Testis (tissue), 3 donors: Measurements from ENCODE around the gene THOC6. TPM values are rescaled to one million over a fixed set of nuclear protein-coding genes. Genes with fewer than 3 reads are reported as not detected.
"Not testable (repeated sequence)": the region's sequence is repeated elsewhere in the genome, so short reads cannot be mapped to it uniquely, and the experiment has no call there.

Experiments
- DNase-seq: peaks from one replicate; pipeline ENCODE4 v3.0.0-alpha.2; 2019
- H3K27ac ChIP-seq, 2 donors: fragments of 200-600 bp; sonication (generic); one replicate each; pipeline ENCODE4 v1.5.1; 2019
- H3K27me3 ChIP-seq: fragments of 200-600 bp; sonication (generic); one replicate; pipeline ENCODE4 v1.5.1; 2019
- H3K36me3 ChIP-seq: fragments of 200-600 bp; sonication (generic); one replicate; pipeline ENCODE4 v1.5.1; 2017; ENCODE audit warnings: low read depth; ENCODE audit errors: missing control alignments
- H3K4me1 ChIP-seq: fragments of 200-600 bp; sonication (generic); one replicate; pipeline ENCODE4 v1.5.1; 2019
- H3K4me3 ChIP-seq, 2 donors: fragments of 200-600 bp; sonication (generic); one replicate each; pipeline ENCODE4 v1.5.1; 2017 to 2019
- H3K9me3 ChIP-seq: fragments of 200-600 bp; sonication (generic); one replicate; pipeline ENCODE4 v1.5.1; 2017
- POLR2A ChIP-seq: fragments of 450-650 bp; IDR thresholded peaks from one replicate; pipeline ENCODE4 v1.6.1; 2017; ENCODE audit warnings: antibody characterized with exemption, mild to moderate bottlenecking, moderate library complexity
- WGBS, 2 donors: methylation state at CpG; one replicate each; pipeline ENCODE4 v1.1.5; 2018; 5-methylcytosine and 5-hydroxymethylcytosine counted together
- intact Hi-C: fragments of 100-400 bp; cut with DNase I; formaldehyde crosslinking; loops from one replicate; pipeline ENCODE4 v1.15.1; 2023; ENCODE audit warnings: low total_unique reads
- polyA plus RNA-seq: library from polyadenylated mRNA; stranded (reverse); fragments of 350-450 nt; fragmentation: Illumina TruSeq; extraction: RNeasy Lipid Tissue Mini Kit (QIAGEN cat#74804); gene quantifications from one replicate; pipeline ENCODE4 v1.2.3, GENCODE V29; 2014; ENCODE audit warnings: low read depth, low replicate concordance; ENCODE audit not compliant: insufficient read depth
- small RNA-seq, 2 donors: library from RNA; depleted of rRNA; stranded (forward); fragments of <200 nt; gene quantifications; one replicate each; pipeline ENCODE3, GENCODE V24; 2016
- total RNA-seq, 2 donors: library from RNA; depleted of rRNA; stranded (reverse); fragments of >200 nt; gene quantifications; one replicate each; pipeline ENCODE4 v1.2.3, GENCODE V29; 2016
- TF ChIP-seq, protein P1 (sequence below), 3 experiments: fragments of 450-650 bp in 2 of 3; fragments of 200-600 bp in 1 of 3; sonication (generic) in 1 of 3; IDR thresholded peaks; one replicate each; pipeline ENCODE4 v1.5.1; 2016 to 2019; ENCODE audit warnings: antibody characterized with exemption in 3 of 3, mild to moderate bottlenecking in 2 of 3, moderate library complexity in 1 of 3

The THOC6 gene
- total and polyA plus RNA-seq, 3 donors from 2014 or later: 17.3 to 27.3 (median 19.6) TPM

DNA sequence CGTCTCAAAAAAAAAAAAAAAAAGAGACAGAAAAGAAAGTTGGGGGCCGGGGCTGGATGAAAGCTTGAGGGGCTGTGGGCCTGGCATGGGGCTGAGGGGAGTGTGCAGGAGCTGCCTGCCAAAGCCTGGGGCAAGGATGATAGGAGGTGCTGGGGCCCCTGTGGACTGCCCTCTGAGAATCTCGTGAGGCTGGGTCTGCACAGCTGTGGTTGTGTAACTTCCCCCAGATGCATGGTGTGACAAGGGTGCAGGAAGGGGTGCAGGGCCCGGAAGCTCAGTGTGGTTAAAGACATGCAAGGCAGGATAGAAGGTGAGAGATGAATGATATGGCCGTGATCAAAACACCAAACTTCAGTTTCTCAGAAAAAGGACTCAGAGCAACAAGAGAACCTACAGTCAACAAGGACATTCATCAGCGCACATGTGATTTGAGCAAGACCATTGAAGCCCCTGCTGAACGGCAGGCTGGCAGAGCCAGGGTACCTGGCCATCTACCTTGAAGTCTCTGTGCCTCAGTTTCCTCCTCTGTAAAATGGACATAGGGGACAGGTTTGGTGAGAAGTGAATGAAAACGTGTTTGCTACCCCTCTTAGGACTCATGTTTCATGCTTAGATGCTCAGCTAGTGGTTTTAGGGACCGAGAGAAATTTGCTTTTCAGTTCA lies 51.2 kb downstream of the THOC6 start:
- TF ChIP-seq POLR2A: no peak
- TF ChIP-seq, protein P1, sequence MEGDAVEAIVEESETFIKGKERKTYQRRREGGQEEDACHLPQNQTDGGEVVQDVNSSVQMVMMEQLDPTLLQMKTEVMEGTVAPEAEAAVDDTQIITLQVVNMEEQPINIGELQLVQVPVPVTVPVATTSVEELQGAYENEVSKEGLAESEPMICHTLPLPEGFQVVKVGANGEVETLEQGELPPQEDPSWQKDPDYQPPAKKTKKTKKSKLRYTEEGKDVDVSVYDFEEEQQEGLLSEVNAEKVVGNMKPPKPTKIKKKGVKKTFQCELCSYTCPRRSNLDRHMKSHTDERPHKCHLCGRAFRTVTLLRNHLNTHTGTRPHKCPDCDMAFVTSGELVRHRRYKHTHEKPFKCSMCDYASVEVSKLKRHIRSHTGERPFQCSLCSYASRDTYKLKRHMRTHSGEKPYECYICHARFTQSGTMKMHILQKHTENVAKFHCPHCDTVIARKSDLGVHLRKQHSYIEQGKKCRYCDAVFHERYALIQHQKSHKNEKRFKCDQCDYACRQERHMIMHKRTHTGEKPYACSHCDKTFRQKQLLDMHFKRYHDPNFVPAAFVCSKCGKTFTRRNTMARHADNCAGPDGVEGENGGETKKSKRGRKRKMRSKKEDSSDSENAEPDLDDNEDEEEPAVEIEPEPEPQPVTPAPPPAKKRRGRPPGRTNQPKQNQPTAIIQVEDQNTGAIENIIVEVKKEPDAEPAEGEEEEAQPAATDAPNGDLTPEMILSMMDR (IDR thresholded peaks at IDR 0.05): no peak
- intact Hi-C loops: no loop called here

DNA sequence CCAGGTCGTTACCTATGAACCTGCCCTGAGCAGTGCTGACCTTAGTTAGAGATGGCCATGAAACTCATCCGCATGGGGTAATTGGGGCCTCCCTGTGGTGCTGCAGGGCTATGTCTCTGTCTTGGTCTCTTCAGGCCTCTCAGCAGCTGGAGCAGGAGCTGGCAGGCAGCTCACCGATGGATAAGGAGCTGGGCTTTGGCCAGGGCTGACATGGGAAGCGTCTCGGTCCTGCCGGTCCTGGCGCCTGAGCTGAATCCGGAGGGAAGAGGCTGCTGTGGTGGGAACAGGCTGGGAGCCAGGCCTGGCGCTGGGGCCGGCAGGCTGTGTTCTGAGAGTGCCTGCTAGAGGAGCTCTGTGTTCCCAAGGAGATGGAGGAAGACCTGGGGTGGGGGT lies 51.7 kb downstream of the THOC6 start:
- Histone ChIP-seq H3K9me3 (no peaks in the 10 kb centered on the region), H3K27ac (peak overlapping the region in 1 of 2 donors; percentile 25), H3K4me1 (peaks cover 5% of the 10 kb centered on the region), H3K27me3 (no peaks in the 10 kb centered on the region), H3K36me3 (no peaks in the 10 kb centered on the region), H3K4me3 (no peak overlapping the region)
- peak; percentile 87 for DNase-seq
- intact Hi-C loops: no loop called here
- no peak for TF ChIP-seq POLR2A
- TF ChIP-seq, protein P1 (IDR thresholded peaks at IDR 0.05): no peak
- WGBS, 2 donors: 29 to 42% methylated on average over 4 to 10 of the region's 10 CpGs

More for the DNA sequence above, 51.2 kb downstream of the THOC6 start:
- H3K36me3 ChIP-seq: no peaks in the 10 kb centered on the region
- H3K27me3 ChIP-seq: no peaks in the 10 kb centered on the region
- peaks cover 5% of the 10 kb centered on the region for H3K4me1 ChIP-seq
- H3K27ac ChIP-seq: peak overlapping the region in 1 of 2 donors; percentile 25
- whole genome bisulfite sequencing, 2 donors: 63 to 71% methylated on average over 9 of the region's 9 CpGs
- DNase-seq: no peak
- no peak overlapping the region for H3K4me3 ChIP-seq
- no peaks in the 10 kb centered on the region for H3K9me3 ChIP-seq

DNA sequence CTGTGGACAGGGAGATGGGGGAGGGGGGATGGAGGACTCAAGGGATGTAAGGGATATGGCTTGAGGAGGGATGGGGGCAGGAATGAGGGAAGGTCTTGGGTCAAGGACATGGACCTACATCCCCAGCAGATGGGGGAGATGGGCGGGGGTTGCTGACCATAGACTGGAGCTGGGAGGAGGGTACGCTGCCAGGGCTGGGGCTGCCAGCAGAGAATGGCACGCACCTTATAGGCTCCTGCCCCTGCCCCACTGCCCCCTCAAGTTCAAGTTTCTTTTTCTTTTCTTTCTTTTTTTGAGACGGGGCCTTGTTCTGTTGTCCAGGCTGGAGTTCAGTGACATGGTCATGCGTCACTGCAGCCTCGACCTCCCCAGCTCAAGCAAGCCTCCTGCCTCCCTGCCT lies 52.1 kb downstream of the THOC6 start:
- 72 to 76% methylated on average over 6 of the region's 6 CpGs for WGBS, 2 donors
- H3K27ac ChIP-seq, intact Hi-C loops, H3K36me3 ChIP-seq, H3K9me3 ChIP-seq, DNase-seq, H3K27me3 ChIP-seq, H3K4me3 ChIP-seq, H3K4me1 ChIP-seq: not testable (repeated sequence)

DNA sequence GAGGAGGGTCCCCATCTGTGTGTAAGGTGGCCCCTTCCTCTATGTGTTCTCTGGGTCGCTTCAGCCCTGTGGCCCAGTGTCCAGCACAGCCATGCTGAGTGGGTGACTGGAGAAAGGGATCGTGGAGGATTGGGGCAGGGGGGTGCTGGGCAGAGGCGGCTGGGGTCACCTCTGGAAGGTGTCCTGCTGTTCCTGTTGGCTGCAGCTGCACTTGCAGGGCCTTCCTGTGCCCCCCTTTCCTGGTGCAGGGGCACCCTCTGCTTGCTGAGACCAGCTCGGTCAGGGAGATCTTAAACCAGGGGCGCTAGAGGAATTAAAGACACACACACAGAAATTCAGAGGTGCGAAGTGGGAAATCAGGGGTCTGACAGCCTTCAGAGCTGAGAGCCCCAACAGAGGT lies 52.7 kb downstream of the THOC6 start:
- TF ChIP-seq POLR2A: no peak
- TF ChIP-seq, protein P1 (IDR thresholded peaks at IDR 0.05): no peak
- H3K36me3 ChIP-seq: no peaks in the 10 kb centered on the region
- H3K9me3 ChIP-seq: no peaks in the 10 kb centered on the region
- H3K4me3 ChIP-seq: no peak overlapping the region
- intact Hi-C loops: no loop called here
- DNase-seq: no peak
- peaks cover 5% of the 10 kb centered on the region for H3K4me1 ChIP-seq
- H3K27ac ChIP-seq: no peak overlapping the region
- no peaks in the 10 kb centered on the region for H3K27me3 ChIP-seq
- WGBS, 2 donors: 69 to 80% methylated on average over 3 to 6 of the region's 6 CpGs

Small RNAs within 50 kb of the gene (small RNA-seq; reads per million reads assigned to genes)
- 0 reads per million in 2 donors for gene LINC00514

Other genes starting within 250 kb of the THOC6 start
- gene ELOB, start 246.8 kb upstream of the THOC6 start, total RNA-seq: 100 to 1,000 TPM; 377 to 381 TPM
- gene ELOB, start 246.8 kb upstream of the THOC6 start, polyA plus RNA-seq: 582 TPM
- under 1 TPM in 1 of 2 donors, not detected in 1; 0.93 TPM for gene PRSS33, start 236.5 kb upstream of the THOC6 start, total RNA-seq
- gene PRSS33, start 236.5 kb upstream of the THOC6 start, polyA plus RNA-seq: 4.4 TPM
- gene PRSS41, start 225.6 kb upstream of the THOC6 start, total RNA-seq: 1 to 10 TPM in 1 of 2 donors, under 1 TPM in 1; 0.43 to 2.1 TPM
- gene PRSS41, start 225.6 kb upstream of the THOC6 start, polyA plus RNA-seq: 0.88 TPM
- 100 to 1,000 TPM in 1 of 2 donors, 10 to 100 TPM in 1; 62.5 to 130 TPM for gene PRSS21, start 206.8 kb upstream of the THOC6 start, total RNA-seq
- 153 TPM for gene PRSS21, start 206.8 kb upstream of the THOC6 start, polyA plus RNA-seq
- gene ZG16B, start 193.7 kb upstream of the THOC6 start, total RNA-seq: 1 to 10 TPM; 1.7 to 3.5 TPM
- 1.8 TPM for gene ZG16B, start 193.7 kb upstream of the THOC6 start, polyA plus RNA-seq
- gene PRSS22, start 165.9 kb upstream of the THOC6 start, total RNA-seq: not detected
- 0.38 TPM for gene PRSS22, start 165.9 kb upstream of the THOC6 start, polyA plus RNA-seq
- 10 to 100 TPM; 96.1 to 96.5 TPM for gene FLYWCH2, start 140.8 kb upstream of the THOC6 start, total RNA-seq
- 42.3 TPM for gene FLYWCH2, start 140.8 kb upstream of the THOC6 start, polyA plus RNA-seq
- 10 to 100 TPM; 26.7 to 31.0 TPM for gene FLYWCH1, start 112.1 kb upstream of the THOC6 start, total RNA-seq
- 12.5 TPM for gene FLYWCH1, start 112.1 kb upstream of the THOC6 start, polyA plus RNA-seq
- 1 to 10 TPM; 1.7 TPM for gene KREMEN2, start 59.8 kb upstream of the THOC6 start, total RNA-seq
- 0.86 TPM for gene KREMEN2, start 59.8 kb upstream of the THOC6 start, polyA plus RNA-seq
- 1 to 10 TPM; 6.4 to 7.1 TPM for gene PAQR4, start 54.7 kb upstream of the THOC6 start, total RNA-seq
- gene PAQR4, start 54.7 kb upstream of the THOC6 start, polyA plus RNA-seq: 6.2 TPM
- 100 to 1,000 TPM in 1 of 2 donors, 10 to 100 TPM in 1; 76.4 to 146 TPM for gene PKMYT1, start 43.6 kb upstream of the THOC6 start, total RNA-seq
- gene PKMYT1, start 43.6 kb upstream of the THOC6 start, polyA plus RNA-seq: 119 TPM
- gene CLDN9, start 11.1 kb upstream of the THOC6 start, total RNA-seq: under 1 TPM; 0.37 to 0.39 TPM
- 0.34 TPM for gene CLDN9, start 11.1 kb upstream of the THOC6 start, polyA plus RNA-seq
- under 1 TPM; 0.55 to 0.74 TPM for gene CLDN6, start 5.9 kb upstream of the THOC6 start, total RNA-seq
- gene CLDN6, start 5.9 kb upstream of the THOC6 start, polyA plus RNA-seq: 0.70 TPM
- 10 to 100 TPM; 16.8 to 33.4 TPM for gene TNFRSF12A, start 3.7 kb upstream of the THOC6 start, total RNA-seq
- 12.8 TPM for gene TNFRSF12A, start 3.7 kb upstream of the THOC6 start, polyA plus RNA-seq
- 10 to 100 TPM; 30.2 to 39.4 TPM for gene HCFC1R1, start 93 bp upstream of the THOC6 start, total RNA-seq
- 94.5 TPM for gene HCFC1R1, start 93 bp upstream of the THOC6 start, polyA plus RNA-seq
- gene BICDL2, start 12.9 kb downstream of the THOC6 start, total RNA-seq: 1 to 10 TPM in 1 of 2 donors, under 1 TPM in 1; 0.37 to 1.3 TPM
- 0.29 TPM for gene BICDL2, start 12.9 kb downstream of the THOC6 start, polyA plus RNA-seq
- 1 to 10 TPM in 1 of 2 donors, under 1 TPM in 1; 0.62 to 1.5 TPM for gene MMP25, start 22.5 kb downstream of the THOC6 start, total RNA-seq
- gene MMP25, start 22.5 kb downstream of the THOC6 start, polyA plus RNA-seq: 0.53 TPM
- 10 to 100 TPM; 27.1 to 33.0 TPM for gene IL32, start 41.6 kb downstream of the THOC6 start, total RNA-seq
- gene IL32, start 41.6 kb downstream of the THOC6 start, polyA plus RNA-seq: 62.2 TPM
- gene ZSCAN10, start 75.3 kb downstream of the THOC6 start, total RNA-seq: under 1 TPM; 0.79 to 0.93 TPM
- gene ZSCAN10, start 75.3 kb downstream of the THOC6 start, polyA plus RNA-seq: 0.91 TPM
- gene ZNF205, start 88.6 kb downstream of the THOC6 start, total RNA-seq: 10 to 100 TPM in 1 of 2 donors, 1 to 10 TPM in 1; 9.8 to 19.4 TPM
- gene ZNF205, start 88.6 kb downstream of the THOC6 start, polyA plus RNA-seq: 5.5 TPM
- gene ZNF213, start 111.0 kb downstream of the THOC6 start, total RNA-seq: 10 to 100 TPM; 43.1 to 57.3 TPM
- gene ZNF213, start 111.0 kb downstream of the THOC6 start, polyA plus RNA-seq: 46.8 TPM
- not detected for gene OR1F1, start 164.2 kb downstream of the THOC6 start, total RNA-seq
- gene OR1F1, start 164.2 kb downstream of the THOC6 start, polyA plus RNA-seq: not detected
- 10 to 100 TPM; 45.2 to 48.3 TPM for gene ZNF200, start 211.1 kb downstream of the THOC6 start, total RNA-seq
- gene ZNF200, start 211.1 kb downstream of the THOC6 start, polyA plus RNA-seq: 41.9 TPM
- 1 to 10 TPM; 5.2 to 5.7 TPM for gene MEFV, start 232.6 kb downstream of the THOC6 start, total RNA-seq
- gene MEFV, start 232.6 kb downstream of the THOC6 start, polyA plus RNA-seq: 2.6 TPM